ENCODE data around the gene IKZF2.

- TF ChIP-seq CTCF (IDR thresholded peaks at IDR 0.05) (no peak), POLR2A (IDR thresholded peaks at IDR 0.05) (no peak)
Observed at GRCh38 chr2:213166109-213166508, 14.7 kb upstream of the IKZF2 start.

Data from heart left ventricle (tissue), 13 donors.